Liver (tissue), 3 donors: ENCODE data around the gene LSM10.

Experiments
- CTCF ChIP-seq: fragments of 150-350 bp; IDR thresholded peaks from 2 replicates; pipeline ENCODE4 v1.5.1; 2017; ENCODE audit warnings: improper control_type of control experiment, low read depth, low read length; ENCODE audit not compliant: missing input control
- RAD21 ChIP-seq, 2 donors: IDR thresholded peaks; 2 replicates each; pipeline ENCODE4 v1.6.1; 2016; ENCODE audit warnings: antibody characterized with exemption in 2 of 2, mild to moderate bottlenecking in 2 of 2
- donor health status: healthy.
- donor health status: healthy.

- no peak for TF ChIP-seq CTCF
- no peak for TF ChIP-seq RAD21 (IDR thresholded peaks at IDR 0.05)
Observed at GRCh38 chr1:36446746-36447145, 49.0 kb upstream of the LSM10 start.
